ENCODE measurements around the gene JCAD.
"Not testable (repeated sequence)": the region's sequence is repeated elsewhere in the genome, so short reads cannot be mapped to it uniquely, and the experiment has no call there.

The JCAD gene

GRCh38 chr10:29991382-29991781, 68.0 kb downstream of the JCAD start:
- TF ChIP-seq CTCF (IDR thresholded peaks at IDR 0.05; ENCODE audit: insufficient read depth, missing control alignments), result no peak
- DNase-seq (ENCODE audit: insufficient read length, low spot score) (no peak), FAIRE-seq (no peak)

GRCh38 chr10:29987471-29987870, 71.9 kb downstream of the JCAD start:
- no peak for FAIRE-seq
- DNase-seq (ENCODE audit: insufficient read length, low spot score), result no peak
- TF ChIP-seq CTCF (IDR thresholded peaks at IDR 0.05; ENCODE audit: insufficient read depth, missing control alignments), result no peak

- FAIRE-seq (no peak), DNase-seq (ENCODE audit: insufficient read length, low spot score) (no peak)
- no peak for TF ChIP-seq CTCF (IDR thresholded peaks at IDR 0.05; ENCODE audit: insufficient read depth, missing control alignments)
Measured at GRCh38 chr10:29982997-29983648, 76.3 kb downstream of the JCAD start.

DNA sequence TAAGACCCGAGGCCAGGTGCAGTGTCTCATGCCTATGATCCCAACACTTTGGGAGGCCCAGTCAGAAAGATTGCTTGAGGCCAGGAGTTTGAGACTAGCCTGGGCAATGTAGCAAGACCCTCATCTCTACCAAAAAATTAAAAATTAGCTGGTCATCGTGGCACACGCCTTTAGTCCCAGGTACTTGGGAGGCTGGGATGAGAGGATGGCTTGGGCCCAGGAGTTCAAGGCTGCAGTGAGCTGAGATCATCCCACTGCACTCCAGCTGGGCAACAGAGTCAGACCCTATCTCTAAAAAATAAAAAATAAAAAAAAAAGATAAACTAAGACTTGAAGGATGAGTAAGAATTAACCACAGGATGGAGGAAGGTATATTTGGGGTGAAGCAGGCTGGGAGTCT, 77.9 kb downstream of the JCAD start:
- DNase-seq (ENCODE audit: insufficient read length, low spot score), result no peak
- TF ChIP-seq CTCF (IDR thresholded peaks at IDR 0.05; ENCODE audit: insufficient read depth, missing control alignments), result no peak
- FAIRE-seq, result no peak

- FAIRE-seq (no peak), DNase-seq (ENCODE audit: insufficient read length, low spot score) (no peak)
- no peak for TF ChIP-seq CTCF (IDR thresholded peaks at IDR 0.05; ENCODE audit: insufficient read depth, missing control alignments)
Measured at GRCh38 chr10:29980084-29980483, 79.3 kb downstream of the JCAD start.

- not testable (repeated sequence) for FAIRE-seq; DNase-seq (ENCODE audit: insufficient read length, low spot score)
Measured at GRCh38 chr10:29979421-29979779, 80.0 kb downstream of the JCAD start.

DNA sequence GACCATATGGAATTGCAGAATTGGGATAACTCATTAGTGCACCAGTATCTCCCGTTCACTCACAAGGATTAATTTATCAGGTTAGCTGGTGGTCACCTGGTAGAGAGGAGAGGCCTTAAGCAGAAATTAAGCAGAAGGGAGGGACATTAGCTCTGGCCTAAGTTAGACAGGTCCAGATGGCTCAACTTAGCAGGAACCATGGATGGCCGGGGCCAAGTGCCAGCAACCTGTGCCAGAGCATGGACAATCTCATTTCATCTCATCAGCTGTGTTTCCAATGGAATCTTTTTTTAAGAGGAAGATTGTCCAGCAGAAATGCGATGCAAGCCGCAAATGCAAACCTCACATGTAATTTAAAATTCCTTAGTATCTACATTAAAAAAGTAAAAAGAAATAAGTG, 82.2 kb downstream of the JCAD start:
- no peak for TF ChIP-seq CTCF (IDR thresholded peaks at IDR 0.05; ENCODE audit: insufficient read depth, missing control alignments)
- FAIRE-seq (no peak), DNase-seq (ENCODE audit: insufficient read length, low spot score) (no peak)

DNA sequence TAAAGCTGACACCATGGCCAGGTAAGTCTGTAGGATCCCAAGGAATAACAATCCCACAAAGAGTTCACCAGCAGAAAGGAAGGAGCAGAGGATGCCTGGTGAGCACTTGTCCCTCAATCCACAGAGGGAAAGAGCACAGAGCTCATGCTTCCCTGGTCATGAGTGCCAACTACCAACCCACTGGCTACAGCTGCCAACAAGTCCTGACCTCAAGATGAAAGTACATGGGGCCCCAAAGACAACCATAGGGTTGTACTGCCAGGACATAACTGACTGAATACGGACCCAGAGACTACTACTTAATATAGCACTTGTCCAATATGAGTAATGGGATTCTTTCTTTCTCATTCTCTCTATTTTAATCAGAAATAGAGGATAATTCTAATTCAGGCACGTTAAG, 83.3 kb downstream of the JCAD start:
- TF ChIP-seq CTCF (IDR thresholded peaks at IDR 0.05; ENCODE audit: insufficient read depth, missing control alignments), result no peak
- DNase-seq (ENCODE audit: insufficient read length, low spot score), result no peak
- no peak for FAIRE-seq
